Panc1 (cell line): ENCODE measurements around the gene ADK. TPM values are rescaled to one million over a fixed set of nuclear protein-coding genes. Genes with fewer than 3 reads are reported as not detected.

ENCODE experiments used
- ATAC-seq: fragments of 200-7000 bp; cut with Tn5 transposase; 2 replicates; pipeline ENCODE4 v1.9.1; 2020; ENCODE audit warnings: mild to moderate bottlenecking, moderate library complexity
- BruUV-seq: library from RNA; stranded (reverse); fragments of 400-500 nt; replicated peaks from 2 replicates; lab custom pipeline; 2021; lab: Mats Ljungman, UMichigan
- CTCF ChIA-PET: fragments of 300-600 bp; sonication (Branson Sonifier 250); formaldehyde crosslinking; loops from one replicate; lab custom pipeline; 2022; ENCODE audit warnings: antibody characterized with exemption; lab: Charles Lee
- POLR2A ChIA-PET: fragments of 300-600 bp; sonication (Branson Sonifier 250); formaldehyde crosslinking; loops from one replicate; lab custom pipeline; 2022; ENCODE audit warnings: antibody characterized with exemption; lab: Charles Lee
- DNase-seq: peaks from one replicate; pipeline ENCODE4 v3.0.0-alpha.2; 2010; ENCODE audit warnings: low read depth, low spot score
- H3K27ac ChIP-seq: 2 replicates; pipeline ENCODE4 v1.5.1; 2011; ENCODE audit warnings: mild to moderate bottlenecking, low read length, inconsistent platforms
- H3K27me3 ChIP-seq: fragments of 200-500 bp; sonication (Bioruptor generic); 2 replicates; pipeline ENCODE4 v1.6.0; 2014; ENCODE audit warnings: low read length, inconsistent platforms; ENCODE audit not compliant: control insufficient read depth, insufficient read depth
- H3K36me3 ChIP-seq: fragments of 200-500 bp; sonication (Bioruptor generic); 2 replicates; pipeline ENCODE4 v1.5.1; 2014; ENCODE audit warnings: inconsistent platforms, mild to moderate bottlenecking, low read length, moderate library complexity; ENCODE audit not compliant: control insufficient read depth, insufficient read depth
- H3K4me1 ChIP-seq: 2 replicates; pipeline ENCODE4 v1.5.1; 2011; ENCODE audit warnings: inconsistent platforms, mild to moderate bottlenecking, low read length, moderate library complexity; ENCODE audit not compliant: control insufficient read depth, insufficient read depth
- H3K4me3 ChIP-seq, 2 experiments: 2 replicates each; pipeline ENCODE4 v1.5.1; 2011 to 2012; ENCODE audit warnings: low read depth in 2 of 2, low read length in 2 of 2, mild to moderate bottlenecking in 2 of 2, inconsistent platforms in 1 of 2, moderate library complexity in 1 of 2
- H3K9me3 ChIP-seq: fragments of 200-500 bp; sonication (Bioruptor generic); 2 replicates; pipeline ENCODE4 v1.5.1; 2014; ENCODE audit warnings: low read depth, mild to moderate bottlenecking, inconsistent platforms, low read length, moderate library complexity; ENCODE audit not compliant: control insufficient read depth, insufficient read depth
- POLR2AphosphoS5 ChIP-seq: IDR thresholded peaks from 2 replicates; pipeline ENCODE4 v1.6.1; 2012; ENCODE audit warnings: mild to moderate bottlenecking, low read depth, low read length, moderate library complexity
- SIN3A ChIP-seq: IDR thresholded peaks from 2 replicates; pipeline ENCODE4 v1.6.1; 2012; ENCODE audit warnings: low read depth, mild to moderate bottlenecking, low read length, moderate library complexity, borderline replicate concordance; ENCODE audit not compliant: insufficient read depth
- TCF7L2 ChIP-seq: IDR thresholded peaks from 2 replicates; pipeline ENCODE4 v1.6.1; 2011; ENCODE audit warnings: mild to moderate bottlenecking, low read depth, low read length, inconsistent platforms
- in situ Hi-C: cut with HindIII; loops from 2 replicates; pipeline ENCODE4 v1.10.0; 2016; ENCODE audit warnings: low sequenced_read_pairs, low pct_unique_long_range_greater_than_20kb
- intact Hi-C: fragments of 100-400 bp; cut with micrococcal nuclease; formaldehyde crosslinking; loops from one replicate; pipeline ENCODE4 v1.10.0; 2022; ENCODE audit not compliant: unreplicated experiment
- total RNA-seq: library from RNA; stranded (reverse); gene quantifications from one replicate; pipeline ENCODE4 v1.2.1, GENCODE V29; 2021; ENCODE audit not compliant: unreplicated experiment
- TF ChIP-seq, protein P1 (sequence below), 2 experiments: IDR thresholded peaks; 2 replicates each; pipeline ENCODE4 v1.6.1; 2011 to 2012; ENCODE audit warnings: low read depth in 2 of 2, control low read depth in 1 of 2, low read length in 1 of 2, mild to moderate bottlenecking in 1 of 2, moderate library complexity in 1 of 2; ENCODE audit not compliant: insufficient read depth in 1 of 2
- TF ChIP-seq, protein P2 (sequence below): fragments of 450-650 bp; IDR thresholded peaks from 2 replicates; pipeline ENCODE4 v1.5.1; 2017; ENCODE audit warnings: mild to moderate bottlenecking

The ADK gene
- total RNA-seq, 1 experiment from 2014 or later: 64.5 TPM

DNA sequence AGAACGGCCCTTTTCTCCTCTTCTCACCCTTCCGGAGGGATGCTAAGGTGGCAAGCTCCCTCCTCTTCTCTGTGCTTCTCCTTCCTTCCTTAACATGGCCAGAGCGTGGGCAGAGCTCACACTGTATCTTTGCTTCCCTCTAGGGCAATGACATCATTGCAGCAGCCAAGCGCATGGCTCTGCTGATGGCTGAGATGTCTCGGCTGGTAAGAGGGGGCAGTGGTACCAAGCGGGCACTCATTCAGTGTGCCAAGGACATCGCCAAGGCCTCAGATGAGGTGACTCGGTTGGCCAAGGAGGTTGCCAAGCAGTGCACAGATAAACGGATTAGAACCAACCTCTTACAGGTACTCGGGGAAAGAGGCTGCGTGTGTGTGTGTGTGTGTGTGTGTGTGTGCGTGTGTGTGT, 37.0 kb upstream of the ADK start:
- no TSS peak for BruUV-seq
- CTCF ChIA-PET: interaction anchor here (0.6 kb wide), 1 partner anchor 990 kb away, joined by 3 read pairs; no protein-coding TSS in a partner anchor

DNA sequence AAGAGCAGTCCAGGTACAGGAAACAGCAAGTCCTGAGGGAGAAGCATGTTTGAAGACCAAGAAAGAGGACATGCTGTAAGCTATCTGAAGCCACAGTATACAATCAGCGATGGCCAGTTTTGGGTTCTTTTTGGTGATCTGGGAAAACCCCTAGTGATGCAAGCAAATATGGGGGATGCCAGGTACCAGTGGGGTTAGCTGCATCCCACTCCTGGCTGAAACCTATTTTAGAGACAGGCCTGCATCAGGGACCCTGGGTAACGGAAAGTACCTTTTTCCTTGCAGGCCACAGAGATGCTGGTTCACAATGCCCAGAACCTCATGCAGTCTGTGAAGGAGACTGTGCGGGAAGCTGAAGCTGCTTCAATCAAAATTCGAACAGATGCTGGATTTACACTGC, 33.3 kb upstream of the ADK start:
- ChIA-PET POLR2A (no interaction called here), CTCF (no interaction called here)
- peak; percentile 14; the same call in 1 of the 2 replicates for ATAC-seq
- H3K4me3 ChIP-seq: no peak overlapping the region
- H3K9me3 ChIP-seq: no peaks in the 10 kb centered on the region
- TF ChIP-seq, protein P1, sequence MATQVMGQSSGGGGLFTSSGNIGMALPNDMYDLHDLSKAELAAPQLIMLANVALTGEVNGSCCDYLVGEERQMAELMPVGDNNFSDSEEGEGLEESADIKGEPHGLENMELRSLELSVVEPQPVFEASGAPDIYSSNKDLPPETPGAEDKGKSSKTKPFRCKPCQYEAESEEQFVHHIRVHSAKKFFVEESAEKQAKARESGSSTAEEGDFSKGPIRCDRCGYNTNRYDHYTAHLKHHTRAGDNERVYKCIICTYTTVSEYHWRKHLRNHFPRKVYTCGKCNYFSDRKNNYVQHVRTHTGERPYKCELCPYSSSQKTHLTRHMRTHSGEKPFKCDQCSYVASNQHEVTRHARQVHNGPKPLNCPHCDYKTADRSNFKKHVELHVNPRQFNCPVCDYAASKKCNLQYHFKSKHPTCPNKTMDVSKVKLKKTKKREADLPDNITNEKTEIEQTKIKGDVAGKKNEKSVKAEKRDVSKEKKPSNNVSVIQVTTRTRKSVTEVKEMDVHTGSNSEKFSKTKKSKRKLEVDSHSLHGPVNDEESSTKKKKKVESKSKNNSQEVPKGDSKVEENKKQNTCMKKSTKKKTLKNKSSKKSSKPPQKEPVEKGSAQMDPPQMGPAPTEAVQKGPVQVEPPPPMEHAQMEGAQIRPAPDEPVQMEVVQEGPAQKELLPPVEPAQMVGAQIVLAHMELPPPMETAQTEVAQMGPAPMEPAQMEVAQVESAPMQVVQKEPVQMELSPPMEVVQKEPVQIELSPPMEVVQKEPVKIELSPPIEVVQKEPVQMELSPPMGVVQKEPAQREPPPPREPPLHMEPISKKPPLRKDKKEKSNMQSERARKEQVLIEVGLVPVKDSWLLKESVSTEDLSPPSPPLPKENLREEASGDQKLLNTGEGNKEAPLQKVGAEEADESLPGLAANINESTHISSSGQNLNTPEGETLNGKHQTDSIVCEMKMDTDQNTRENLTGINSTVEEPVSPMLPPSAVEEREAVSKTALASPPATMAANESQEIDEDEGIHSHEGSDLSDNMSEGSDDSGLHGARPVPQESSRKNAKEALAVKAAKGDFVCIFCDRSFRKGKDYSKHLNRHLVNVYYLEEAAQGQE (IDR thresholded peaks at IDR 0.05; ENCODE audit: insufficient read depth in 1 of 2, low read depth in 2 of 2, low read length in 1 of 2): no peak
- TF ChIP-seq, protein P2, sequence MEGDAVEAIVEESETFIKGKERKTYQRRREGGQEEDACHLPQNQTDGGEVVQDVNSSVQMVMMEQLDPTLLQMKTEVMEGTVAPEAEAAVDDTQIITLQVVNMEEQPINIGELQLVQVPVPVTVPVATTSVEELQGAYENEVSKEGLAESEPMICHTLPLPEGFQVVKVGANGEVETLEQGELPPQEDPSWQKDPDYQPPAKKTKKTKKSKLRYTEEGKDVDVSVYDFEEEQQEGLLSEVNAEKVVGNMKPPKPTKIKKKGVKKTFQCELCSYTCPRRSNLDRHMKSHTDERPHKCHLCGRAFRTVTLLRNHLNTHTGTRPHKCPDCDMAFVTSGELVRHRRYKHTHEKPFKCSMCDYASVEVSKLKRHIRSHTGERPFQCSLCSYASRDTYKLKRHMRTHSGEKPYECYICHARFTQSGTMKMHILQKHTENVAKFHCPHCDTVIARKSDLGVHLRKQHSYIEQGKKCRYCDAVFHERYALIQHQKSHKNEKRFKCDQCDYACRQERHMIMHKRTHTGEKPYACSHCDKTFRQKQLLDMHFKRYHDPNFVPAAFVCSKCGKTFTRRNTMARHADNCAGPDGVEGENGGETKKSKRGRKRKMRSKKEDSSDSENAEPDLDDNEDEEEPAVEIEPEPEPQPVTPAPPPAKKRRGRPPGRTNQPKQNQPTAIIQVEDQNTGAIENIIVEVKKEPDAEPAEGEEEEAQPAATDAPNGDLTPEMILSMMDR: no peak
- 0 out of 2 replicates have a peak, but pooled peaks have one; percentile 12 for TF ChIP-seq POLR2AphosphoS5
- BruUV-seq: no TSS peak
- no peaks in the 10 kb centered on the region for H3K4me1 ChIP-seq
- no peak for DNase-seq
- in situ Hi-C loops (no loop called here), intact Hi-C loops (no loop called here)
- peaks cover 63% of the 10 kb centered on the region for H3K36me3 ChIP-seq
- no peak overlapping the region; the same call in 1 of the 2 replicates for H3K27ac ChIP-seq
- no peaks in the 10 kb centered on the region for H3K27me3 ChIP-seq

More for the DNA sequence above, 37.0 kb upstream of the ADK start:
- TF ChIP-seq SIN3A (no peak), TCF7L2 (no peak), POLR2AphosphoS5 (no peak)
- TF ChIP-seq, protein P1 (IDR thresholded peaks at IDR 0.05; ENCODE audit: insufficient read depth in 1 of 2, low read depth in 2 of 2, low read length in 1 of 2): no peak
- TF ChIP-seq, protein P2: no peak
- POLR2A ChIA-PET: interaction anchor here (1.5 kb wide), 1 partner anchor 18 kb away, joined by 7 read pairs; no protein-coding TSS in a partner anchor
- Histone ChIP-seq H3K36me3 (peaks cover 61% of the 10 kb centered on the region), H3K9me3 (no peaks in the 10 kb centered on the region), H3K27ac (no peak overlapping the region), H3K4me1 (no peaks in the 10 kb centered on the region), H3K4me3 (no peak overlapping the region), H3K27me3 (no peaks in the 10 kb centered on the region)
- in situ Hi-C loops (no loop called here), intact Hi-C loops (no loop called here)
- DNase-seq (no peak), ATAC-seq (no peak)
